WTC11 (cell line): ENCODE data around the gene ARHGAP42. TPM values are rescaled to one million over a fixed set of nuclear protein-coding genes. Genes with fewer than 3 reads are reported as not detected.

Experiments used
- ATAC-seq: fragments of 200-7000 bp; cut with Tn5 transposase; 2 replicates; pipeline ENCODE4 v1.10.0; 2021; ENCODE audit warnings: mild to moderate bottlenecking, moderate library complexity
- CTCF ChIA-PET: fragments of 300-600 bp; sonication (Branson Sonifier 250); formaldehyde crosslinking; loops from one replicate; lab custom pipeline; 2021; ENCODE audit warnings: antibody characterized with exemption; lab: Charles Lee
- POLR2A ChIA-PET: fragments of 350-600 bp; sonication (Branson Sonifier 250); formaldehyde crosslinking; loops from one replicate; lab custom pipeline; 2021; ENCODE audit warnings: antibody characterized with exemption; lab: Charles Lee
- DNase-seq: peaks from one replicate; pipeline ENCODE4 v3.0.0; 2021; ENCODE audit warnings: low spot score
- H3K27ac Mint-ChIP-seq: 2 replicates; pipeline ENCODE4 v1.8.0; 2021; ENCODE audit warnings: mixed read lengths
- H3K27me3 Mint-ChIP-seq: 2 replicates; pipeline ENCODE4 v1.8.0; 2021; ENCODE audit warnings: low read depth, mild to moderate bottlenecking, moderate library complexity, mixed read lengths
- H3K36me3 Mint-ChIP-seq: 2 replicates; pipeline ENCODE4 v1.8.0; 2021; ENCODE audit warnings: mixed read lengths
- H3K4me1 Mint-ChIP-seq: 2 replicates; pipeline ENCODE4 v1.8.0; 2022; ENCODE audit warnings: mixed read lengths
- H3K4me3 Mint-ChIP-seq: 2 replicates; pipeline ENCODE4 v1.8.0; 2021; ENCODE audit warnings: mild to moderate bottlenecking, moderate library complexity, mixed read lengths
- H3K9me3 Mint-ChIP-seq: 2 replicates; pipeline ENCODE4 v1.8.0; 2021; ENCODE audit warnings: mixed read lengths
- ATF6 ChIP-seq: sonication (generic); formaldehyde crosslinking; IDR thresholded peaks from 2 replicates; pipeline ENCODE4 v1.8.1; 2023; ENCODE audit warnings: mild to moderate bottlenecking, missing genetic modification reagents
- E2F1 ChIP-seq: sonication (generic); formaldehyde crosslinking; IDR thresholded peaks from 2 replicates; pipeline ENCODE4 v1.8.0; 2022; ENCODE audit warnings: mild to moderate bottlenecking, missing genetic modification reagents
- EMX1 ChIP-seq: fragments of 250-450 bp; sonication (Bioruptor Pico); IDR thresholded peaks from 2 replicates; pipeline ENCODE4 v1.8.0; 2021; ENCODE audit warnings: mild to moderate bottlenecking
- JAZF1 ChIP-seq: fragments of 250-450 bp; sonication (Bioruptor Pico); IDR thresholded peaks from 2 replicates; pipeline ENCODE4 v1.9.0; 2021; ENCODE audit warnings: moderate library complexity, mild to moderate bottlenecking, inconsistent platforms
- MXD4 ChIP-seq: fragments of 250-450 bp; sonication (Bioruptor Pico); IDR thresholded peaks from 2 replicates; pipeline ENCODE4 v1.8.0; 2021; ENCODE audit warnings: mild to moderate bottlenecking, moderate library complexity, borderline replicate concordance
- NR2C2 ChIP-seq: sonication (generic); formaldehyde crosslinking; IDR thresholded peaks from 2 replicates; pipeline ENCODE4 v1.8.0; 2022; ENCODE audit warnings: mild to moderate bottlenecking, missing genetic modification reagents
- ZBTB21 ChIP-seq: sonication (generic); formaldehyde crosslinking; IDR thresholded peaks from 2 replicates; pipeline ENCODE4 v1.8.1; 2023; ENCODE audit warnings: mild to moderate bottlenecking, missing genetic modification reagents, borderline replicate concordance
- total RNA-seq: library from RNA; stranded (reverse); gene quantifications from 3 replicates; pipeline ENCODE4 v1.2.3, GENCODE V29; 2021
- TF ChIP-seq, protein P1 (sequence below): fragments of 250-450 bp; sonication (Bioruptor Pico); IDR thresholded peaks from 2 replicates; pipeline ENCODE4 v2.1.2; 2022; ENCODE audit warnings: mild to moderate bottlenecking, moderate library complexity
- TF ChIP-seq, protein P2 (sequence below): sonication (generic); formaldehyde crosslinking; IDR thresholded peaks from 2 replicates; pipeline ENCODE4 v1.8.1; 2023; ENCODE audit warnings: mild to moderate bottlenecking, missing genetic modification reagents, moderate library complexity
- TF ChIP-seq, protein P3 (sequence below): sonication (generic); formaldehyde crosslinking; IDR thresholded peaks from 2 replicates; pipeline ENCODE4 v1.8.1; 2022; ENCODE audit warnings: mild to moderate bottlenecking, missing genetic modification reagents, moderate library complexity, borderline replicate concordance

The ARHGAP42 gene
- total RNA-seq, 1 experiment from 2014 or later = 32.5 TPM

DNA sequence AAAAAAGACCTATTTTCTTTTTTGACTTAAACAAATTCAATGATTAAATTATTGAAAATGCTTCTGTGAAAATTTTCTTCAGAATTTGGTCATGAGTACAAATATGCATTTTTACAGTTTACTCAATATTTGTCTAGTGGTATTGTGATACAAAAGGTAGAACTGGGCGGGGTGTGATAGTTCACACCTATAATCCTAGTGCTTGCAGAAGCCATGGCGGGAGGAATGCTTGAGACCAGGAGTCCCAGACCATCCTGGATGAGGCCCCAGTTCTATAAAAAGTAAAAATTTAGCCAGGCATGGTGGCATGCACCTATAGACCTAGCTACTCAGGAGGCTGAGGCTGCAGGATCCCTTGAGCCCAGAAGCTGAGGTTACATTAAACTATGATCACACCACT lies 90.6 kb downstream of the ARHGAP42 start:
- no peak overlapping the region for H3K27ac Mint-ChIP-seq
- POLR2A ChIA-PET = no interaction called here

GRCh38 chr11:100778166-100778785 lies 91.2 kb downstream of the ARHGAP42 start:
- H3K9me3 Mint-ChIP-seq = no peaks in the 10 kb centered on the region
- POLR2A ChIA-PET = no interaction called here

More for the DNA sequence above, 90.6 kb downstream of the ARHGAP42 start:
- TF ChIP-seq, protein P1, sequence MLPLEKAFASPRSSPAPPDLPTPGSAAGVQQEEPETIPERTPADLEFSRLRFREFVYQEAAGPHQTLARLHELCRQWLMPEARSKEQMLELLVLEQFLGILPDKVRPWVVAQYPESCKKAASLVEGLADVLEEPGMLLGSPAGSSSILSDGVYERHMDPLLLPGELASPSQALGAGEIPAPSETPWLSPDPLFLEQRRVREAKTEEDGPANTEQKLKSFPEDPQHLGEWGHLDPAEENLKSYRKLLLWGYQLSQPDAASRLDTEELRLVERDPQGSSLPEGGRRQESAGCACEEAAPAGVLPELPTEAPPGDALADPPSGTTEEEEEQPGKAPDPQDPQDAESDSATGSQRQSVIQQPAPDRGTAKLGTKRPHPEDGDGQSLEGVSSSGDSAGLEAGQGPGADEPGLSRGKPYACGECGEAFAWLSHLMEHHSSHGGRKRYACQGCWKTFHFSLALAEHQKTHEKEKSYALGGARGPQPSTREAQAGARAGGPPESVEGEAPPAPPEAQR = no peak
- TF ChIP-seq, protein P2, sequence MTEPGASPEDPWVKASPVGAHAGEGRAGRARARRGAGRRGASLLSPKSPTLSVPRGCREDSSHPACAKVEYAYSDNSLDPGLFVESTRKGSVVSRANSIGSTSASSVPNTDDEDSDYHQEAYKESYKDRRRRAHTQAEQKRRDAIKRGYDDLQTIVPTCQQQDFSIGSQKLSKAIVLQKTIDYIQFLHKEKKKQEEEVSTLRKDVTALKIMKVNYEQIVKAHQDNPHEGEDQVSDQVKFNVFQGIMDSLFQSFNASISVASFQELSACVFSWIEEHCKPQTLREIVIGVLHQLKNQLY (CRISPR knock-in tag) = no peak
- H3K9me3 Mint-ChIP-seq = no peaks in the 10 kb centered on the region
- DNase-seq (no peak), ATAC-seq (no peak)
- H3K36me3 Mint-ChIP-seq = no peaks in the 10 kb centered on the region
- no peaks in the 10 kb centered on the region for H3K27me3 Mint-ChIP-seq
- CTCF ChIA-PET = interaction anchor here (1.1 kb wide), 1 partner anchor 90 kb away, joined by 5 read pairs; no protein-coding TSS in a partner anchor
- H3K4me1 Mint-ChIP-seq = peaks cover 37% of the 10 kb centered on the region
- H3K4me3 Mint-ChIP-seq = no peak overlapping the region

More at GRCh38 chr11:100778166-100778785, 91.2 kb downstream of the ARHGAP42 start:
- DNase-seq = no peak
- H3K4me3 Mint-ChIP-seq = no peak overlapping the region
- H3K36me3 Mint-ChIP-seq = no peaks in the 10 kb centered on the region
- ATAC-seq = no peak
- CTCF ChIA-PET = interaction anchor here (1.1 kb wide), 1 partner anchor 91 kb away, joined by 5 read pairs; no protein-coding TSS in a partner anchor
- peaks cover 37% of the 10 kb centered on the region for H3K4me1 Mint-ChIP-seq
- H3K27ac Mint-ChIP-seq = no peak overlapping the region
- H3K27me3 Mint-ChIP-seq = no peaks in the 10 kb centered on the region
- TF ChIP-seq ZBTB21 (CRISPR knock-in tag) (no peak), ATF6 (CRISPR knock-in tag) (no peak), EMX1 (no peak), E2F1 (CRISPR knock-in tag) (no peak), MXD4 (CRISPR knock-in tag) (no peak), NR2C2 (no peak), JAZF1 (CRISPR knock-in tag) (no peak)
- TF ChIP-seq, protein P1 = no peak
- TF ChIP-seq, protein P3, sequence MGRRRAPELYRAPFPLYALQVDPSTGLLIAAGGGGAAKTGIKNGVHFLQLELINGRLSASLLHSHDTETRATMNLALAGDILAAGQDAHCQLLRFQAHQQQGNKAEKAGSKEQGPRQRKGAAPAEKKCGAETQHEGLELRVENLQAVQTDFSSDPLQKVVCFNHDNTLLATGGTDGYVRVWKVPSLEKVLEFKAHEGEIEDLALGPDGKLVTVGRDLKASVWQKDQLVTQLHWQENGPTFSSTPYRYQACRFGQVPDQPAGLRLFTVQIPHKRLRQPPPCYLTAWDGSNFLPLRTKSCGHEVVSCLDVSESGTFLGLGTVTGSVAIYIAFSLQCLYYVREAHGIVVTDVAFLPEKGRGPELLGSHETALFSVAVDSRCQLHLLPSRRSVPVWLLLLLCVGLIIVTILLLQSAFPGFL (CRISPR knock-in tag) = no peak
